HepG2 (cell line): Measurements from ENCODE around the gene NME1. TPM values are rescaled to one million over a fixed set of nuclear protein-coding genes. Genes with fewer than 3 reads are reported as not detected.

Source experiments
- AHR ChIP-seq: IDR thresholded peaks from 2 replicates; pipeline ENCODE4 v1.6.1; 2018; ENCODE audit warnings: missing genetic modification reagents, missing compliant biosample characterization
- DDIT3 ChIP-seq: sonication (generic); formaldehyde crosslinking; IDR thresholded peaks from 2 replicates; pipeline ENCODE4 v1.4.0; 2020; ENCODE audit warnings: mild to moderate bottlenecking, missing genetic modification reagents
- KLF15 ChIP-seq: sonication (generic); formaldehyde crosslinking; IDR thresholded peaks from 2 replicates; pipeline ENCODE4 v1.8.1; 2023; ENCODE audit warnings: borderline replicate concordance, mild to moderate bottlenecking, inconsistent platforms, missing genetic modification reagents, mixed read lengths
- MAFK ChIP-seq, 2 experiments: IDR thresholded peaks in 1 of 2; conservative IDR thresholded peaks in 1 of 2; 2 replicates each; pipeline ENCODE4 v1.6.1; 2011; ENCODE audit warnings: improper control_type of control experiment in 2 of 2, low read length in 2 of 2
- MIER3 ChIP-seq: IDR thresholded peaks from 2 replicates; pipeline ENCODE4 v1.6.1; 2016; ENCODE audit warnings: missing compliant biosample characterization, borderline replicate concordance
- NR2F6 ChIP-seq, 2 experiments: IDR thresholded peaks; 2 replicates each; pipeline ENCODE4 v1.6.1; 2016; ENCODE audit warnings: antibody characterized with exemption in 1 of 2, mild to moderate bottlenecking in 1 of 2
- POGZ ChIP-seq: sonication (generic); formaldehyde crosslinking; IDR thresholded peaks from 2 replicates; pipeline ENCODE4 v1.4.0; 2020; ENCODE audit warnings: mild to moderate bottlenecking, missing genetic modification reagents
- RARG ChIP-seq: sonication (generic); formaldehyde crosslinking; IDR thresholded peaks from 2 replicates; pipeline ENCODE4 v1.4.0; 2020; ENCODE audit warnings: low read depth, mild to moderate bottlenecking, missing genetic modification reagents
- REXO4 ChIP-seq: sonication (generic); formaldehyde crosslinking; IDR thresholded peaks from 2 replicates; pipeline ENCODE4 v1.8.0; 2022; ENCODE audit warnings: missing genetic modification reagents, mild to moderate bottlenecking, borderline replicate concordance
- STAG1 ChIP-seq: sonication (generic); formaldehyde crosslinking; IDR thresholded peaks from 2 replicates; pipeline ENCODE4 v1.4.0; 2020; ENCODE audit warnings: missing genetic modification reagents
- TFAP4 ChIP-seq: sonication (generic); IDR thresholded peaks from 2 replicates; pipeline ENCODE4 v1.6.1; 2016; ENCODE audit warnings: low read depth, borderline replicate concordance
- TFE3 ChIP-seq: IDR thresholded peaks from 2 replicates; pipeline ENCODE4 v1.6.1; 2016
- ZNF124 ChIP-seq: sonication (generic); formaldehyde crosslinking; IDR thresholded peaks from 2 replicates; pipeline ENCODE4 v1.4.0; 2020; ENCODE audit warnings: missing genetic modification reagents
- ZNF318 ChIP-seq: sonication (generic); formaldehyde crosslinking; IDR thresholded peaks from 2 replicates; pipeline ENCODE4 v1.4.0; 2020; ENCODE audit warnings: mild to moderate bottlenecking, missing genetic modification reagents
- ZNF343 ChIP-seq: sonication (generic); formaldehyde crosslinking; IDR thresholded peaks from 2 replicates; pipeline ENCODE4 v1.4.0; 2020; ENCODE audit warnings: mild to moderate bottlenecking, missing genetic modification reagents
- ZNF749 ChIP-seq: sonication (generic); formaldehyde crosslinking; IDR thresholded peaks from 2 replicates; pipeline ENCODE4 v1.8.0; 2022; ENCODE audit warnings: mild to moderate bottlenecking, missing genetic modification reagents, moderate library complexity, borderline replicate concordance
- polyA plus RNA-seq, 8 experiments: library from polyadenylated mRNA; depleted of rRNA in 3 of 8; stranded (reverse) in 7 of 8; unstranded in 1 of 8; fragments of >200 nt; fragmentation: Illumina TruSeq in 4 of 8; extraction: Trizol in 4 of 8; gene quantifications; 2 replicates each; pipeline versions ENCODE4 v1.2.1 to v1.2.3, GENCODE V29; 2011 to 2016; ENCODE audit warnings: low read depth in 4 of 8, missing spikeins in 1 of 8, mixed read lengths in 1 of 8; ENCODE audit not compliant: insufficient read depth in 1 of 8
- total RNA-seq, 5 experiments: library from RNA; depleted of rRNA; stranded (reverse); fragments of >200 nt; fragmentation: Illumina TruSeq; extraction: Trizol; gene quantifications; 2 replicates each; pipeline ENCODE4 v1.2.3, GENCODE V29; 2016; ENCODE audit warnings: low read depth in 1 of 5

Gene NME1
- total and polyA plus RNA-seq, 2 of the 13 experiments (the other 11 are each of a cell fraction or from before 2014, with no cell fraction given): 295 to 516 TPM

- TF ChIP-seq ZNF318 (CRISPR knock-in tag) (no peak), ZNF749 (CRISPR knock-in tag) (no peak; the same call in 1 of the 2 replicates), REXO4 (peak; percentile 69; the same call in 1 of the 2 replicates), MIER3 (CRISPR knock-in tag) (no peak; the same call in 1 of the 2 replicates), ZNF343 (CRISPR knock-in tag) (no peak; the same call in 1 of the 2 replicates), TFAP4 (peak; percentile 63; the same call in 1 of the 2 replicates), DDIT3 (no peak), MAFK (conservative IDR thresholded peaks at IDR 0.05 in 1 of 2, IDR thresholded peaks at IDR 0.05 in 1 of 2; ENCODE audit: low read length in 2 of 2) (no peak), AHR (CRISPR knock-in tag) (peak; percentile 72; the same call in 1 of the 2 replicates), TFE3 (CRISPR knock-in tag) (no peak; the same call in 1 of the 2 replicates), STAG1 (CRISPR knock-in tag) (no peak), NR2F6 (IDR thresholded peaks at IDR 0.05) (no peak), NR2F6 (CRISPR knock-in tag; IDR thresholded peaks at IDR 0.05) (no peak), POGZ (0 out of 2 replicates have a peak, but pooled peaks have one; percentile 3), KLF15 (CRISPR knock-in tag) (no peak), ZNF124 (CRISPR knock-in tag) (no peak; the same call in 1 of the 2 replicates), RARG (no peak)
Observed at GRCh38 chr17:51166198-51166986, 13.0 kb downstream of the NME1 start, which contains the start of gene NME2 (continued).
